Trophoblast cell (in vitro differentiated cells and primary cell): Measurements from ENCODE around the gene PPARGC1A.
A peak's percentile ranks its signal among the peaks of the same experiment; 100 is the strongest.

Experiments
- DNase-seq, 2 donors: peaks; one replicate each; pipeline ENCODE4 v3.0.0-alpha.2; 2016
- H2AFZ ChIP-seq: 2 replicates; pipeline ENCODE4 v1.6.1; 2013; ENCODE audit warnings: low read length, moderate library complexity, mild to moderate bottlenecking; ENCODE audit not compliant: insufficient read depth, poor library complexity
- H2AK5ac ChIP-seq: 2 replicates; pipeline ENCODE4 v1.6.1; 2013; ENCODE audit warnings: mild to moderate bottlenecking, low read length
- H2BK120ac ChIP-seq: 2 replicates; pipeline ENCODE4 v1.6.1; 2013; ENCODE audit warnings: low read length, mild to moderate bottlenecking, moderate library complexity; ENCODE audit not compliant: insufficient read depth, poor library complexity
- H2BK12ac ChIP-seq: 2 replicates; pipeline ENCODE4 v1.6.1; 2013; ENCODE audit warnings: mild to moderate bottlenecking, low read length, moderate library complexity
- H2BK5ac ChIP-seq: 2 replicates; pipeline ENCODE4 v1.6.1; 2013; ENCODE audit warnings: low read length, low read depth, moderate library complexity, mild to moderate bottlenecking; ENCODE audit not compliant: poor library complexity
- H3K14ac ChIP-seq: 2 replicates; pipeline ENCODE4 v1.6.1; 2013; ENCODE audit warnings: mild to moderate bottlenecking, low read length
- H3K18ac ChIP-seq: 2 replicates; pipeline ENCODE4 v1.6.1; 2013; ENCODE audit warnings: mild to moderate bottlenecking, low read length
- H3K23ac ChIP-seq: 2 replicates; pipeline ENCODE4 v1.6.1; 2013; ENCODE audit warnings: low read length
- H3K27ac ChIP-seq: 2 replicates; pipeline ENCODE4 v1.5.1; 2013; ENCODE audit warnings: low read depth, mild to moderate bottlenecking, inconsistent platforms, low read length, moderate library complexity
- H3K27me3 ChIP-seq: 2 replicates; pipeline ENCODE4 v1.6.1; 2013; ENCODE audit warnings: inconsistent platforms, mild to moderate bottlenecking, low read length, moderate library complexity; ENCODE audit not compliant: insufficient read depth
- H3K36me3 ChIP-seq, 2 experiments: 1 replicate in 1 of 2; 2 replicates in 1 of 2; pipeline ENCODE4 v1.6.1; 2013; ENCODE audit warnings: low read length in 2 of 2, mild to moderate bottlenecking in 2 of 2, moderate library complexity in 1 of 2; ENCODE audit not compliant: insufficient read depth in 2 of 2, control insufficient read depth in 1 of 2
- H3K4ac ChIP-seq: 2 replicates; pipeline ENCODE4 v1.6.1; 2013; ENCODE audit warnings: low read depth, mild to moderate bottlenecking, low read length, moderate library complexity
- H3K4me1 ChIP-seq, 2 experiments: 1 replicate in 1 of 2; 2 replicates in 1 of 2; pipeline ENCODE4 v1.6.1; 2013; ENCODE audit warnings: low read length in 2 of 2, mild to moderate bottlenecking in 2 of 2, moderate library complexity in 1 of 2; ENCODE audit not compliant: insufficient read depth in 2 of 2, control insufficient read depth in 1 of 2
- H3K4me2 ChIP-seq: 2 replicates; pipeline ENCODE4 v1.6.1; 2013; ENCODE audit warnings: inconsistent platforms, mild to moderate bottlenecking, low read length, moderate library complexity
- H3K4me3 ChIP-seq: 2 replicates; pipeline ENCODE4 v1.5.1; 2013; ENCODE audit warnings: mild to moderate bottlenecking, low read depth, low read length, inconsistent platforms
- H3K79me1 ChIP-seq: one replicate; pipeline ENCODE4 v1.6.1; 2013; ENCODE audit warnings: low read length
- H3K79me2 ChIP-seq: 2 replicates; pipeline ENCODE4 v1.6.1; 2013; ENCODE audit warnings: low read length, mild to moderate bottlenecking; ENCODE audit not compliant: control insufficient read depth, insufficient read depth, poor library complexity
- H3K9ac ChIP-seq: 2 replicates; pipeline ENCODE4 v1.6.1; 2013; ENCODE audit warnings: mild to moderate bottlenecking, low read length
- H3K9me3 ChIP-seq: 2 replicates; pipeline ENCODE4 v1.6.1; 2013; ENCODE audit warnings: low read depth, mild to moderate bottlenecking, control low read depth, inconsistent platforms, low read length; ENCODE audit not compliant: insufficient read depth
- H4K12ac ChIP-seq: 2 replicates; pipeline ENCODE4 v1.6.1; 2013; ENCODE audit warnings: low read depth, mild to moderate bottlenecking, low read length, moderate library complexity
- H4K8ac ChIP-seq: 2 replicates; pipeline ENCODE4 v1.6.1; 2013; ENCODE audit warnings: low read depth, mild to moderate bottlenecking, low read length, moderate library complexity
- H4K91ac ChIP-seq: one replicate; pipeline ENCODE4 v1.6.1; 2013; ENCODE audit warnings: low read depth, mild to moderate bottlenecking, low read length, moderate library complexity
- WGBS: extraction: QIAGEN DNeasy Blood & Tissue Kit; methylation state at CpG from one replicate; pipeline ENCODE4 v1.1.7; 2013; ENCODE audit warnings: missing lambda C conversion rate; ENCODE audit not compliant: insufficient read length, insufficient coverage; ENCODE audit errors: extremely low coverage; 5-methylcytosine and 5-hydroxymethylcytosine counted together

The PPARGC1A gene

GRCh38 chr4:23877758-23878229 is 12.1 kb downstream of the PPARGC1A start:
- peak overlapping the region; percentile 57 for H4K8ac ChIP-seq
- H3K23ac ChIP-seq = no peak overlapping the region
- H3K9ac ChIP-seq = no peak overlapping the region
- no peaks in the 10 kb centered on the region for H3K79me2 ChIP-seq
- no peak overlapping the region for H2BK5ac ChIP-seq
- H3K18ac ChIP-seq = no peak overlapping the region
- H2BK120ac ChIP-seq = no peak overlapping the region
- no peak for DNase-seq
- no peak overlapping the region for H2AFZ ChIP-seq
- peaks cover 6% of the 10 kb centered on the region for H3K79me1 ChIP-seq
- H3K4ac ChIP-seq = no peak overlapping the region
- no peak overlapping the region for H4K91ac ChIP-seq
- H3K27me3 ChIP-seq = no peaks in the 10 kb centered on the region
- H3K27ac ChIP-seq = peak overlapping the region; percentile 59
- H3K9me3 ChIP-seq = no peaks in the 10 kb centered on the region
- H3K4me3 ChIP-seq = no peak overlapping the region
- H2BK12ac ChIP-seq = no peak overlapping the region
- H3K4me2 ChIP-seq = no peak overlapping the region
- H3K14ac ChIP-seq = no peak overlapping the region
- H2AK5ac ChIP-seq = no peak overlapping the region
- no CpG with 5 or more reads among the region's 2 CpGs for WGBS
- H4K12ac ChIP-seq = no peak overlapping the region
- peaks cover 10 to 13% of the 10 kb centered on the region in 2 experiments for H3K4me1 ChIP-seq
- H3K36me3 ChIP-seq = no peaks in the 10 kb centered on the region

DNA sequence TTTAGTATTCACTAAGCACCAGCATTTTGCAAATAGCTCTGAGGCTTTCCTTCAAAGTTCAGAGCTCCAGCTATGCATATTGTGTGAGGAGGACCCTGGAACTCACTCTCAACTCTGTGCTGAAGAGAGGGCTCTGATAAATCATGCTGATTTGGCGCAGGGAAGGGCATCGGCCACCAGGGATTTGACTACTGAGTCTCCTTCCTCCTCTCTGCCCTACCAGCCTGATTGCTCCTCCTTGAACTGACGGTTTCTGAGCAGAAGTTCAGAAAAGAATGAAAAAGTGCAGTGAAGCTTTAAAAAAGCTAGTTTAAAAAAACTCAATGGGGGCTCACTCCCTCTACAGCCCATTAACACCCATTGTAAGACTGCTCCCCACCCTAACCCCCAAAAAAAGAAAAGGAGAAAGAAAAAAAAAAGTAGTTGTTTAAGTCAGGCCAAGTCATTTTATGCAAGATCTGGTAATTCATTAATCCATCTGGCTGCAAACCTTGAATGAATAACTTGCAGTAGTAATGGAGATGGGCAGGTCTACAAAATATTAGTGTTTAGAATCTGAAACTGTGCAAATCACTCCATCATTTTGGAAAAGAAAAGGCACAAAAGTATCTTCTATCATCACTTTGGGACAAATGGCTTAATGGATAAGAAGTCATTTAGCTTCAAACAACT is 13.3 kb downstream of the PPARGC1A start:
- Histone ChIP-seq H3K4me3 (no peak overlapping the region), H2AFZ (no peak overlapping the region)

DNA sequence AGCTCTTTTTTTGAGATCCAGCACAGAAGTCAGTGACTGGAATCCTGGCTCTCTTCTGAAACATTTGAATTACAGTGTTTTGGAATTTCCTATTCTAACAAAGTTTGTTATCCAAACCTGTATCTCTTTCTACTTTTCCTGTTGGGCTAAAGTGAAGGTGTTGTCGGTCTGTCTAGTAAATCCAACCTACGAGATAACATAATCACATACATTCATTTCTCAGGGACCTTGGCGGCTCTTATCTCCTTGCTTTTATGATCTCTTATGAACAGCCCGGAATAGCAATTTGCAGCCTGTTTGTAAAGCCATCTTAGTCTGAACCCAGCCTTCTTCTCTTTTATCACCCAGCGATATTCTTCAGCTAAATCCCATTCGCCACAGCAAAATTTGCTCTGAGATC is 14.5 kb downstream of the PPARGC1A start:
- no peaks in the 10 kb centered on the region for H3K9me3 ChIP-seq
- no CpG with 5 or more reads among the region's 6 CpGs for WGBS
- no peaks in the 10 kb centered on the region for H3K79me2 ChIP-seq
- H2BK120ac ChIP-seq = no peak overlapping the region
- H3K23ac ChIP-seq = no peak overlapping the region
- H3K27ac ChIP-seq = no peak overlapping the region
- H2BK12ac ChIP-seq = no peak overlapping the region
- no peak overlapping the region for H2AK5ac ChIP-seq
- peaks cover 4 to 6% of the 10 kb centered on the region in 2 experiments for H3K4me1 ChIP-seq
- H2AFZ ChIP-seq = no peak overlapping the region
- H3K4me2 ChIP-seq = no peak overlapping the region
- no peaks in the 10 kb centered on the region for H3K27me3 ChIP-seq
- H4K91ac ChIP-seq = no peak overlapping the region
- no peak overlapping the region for H4K12ac ChIP-seq
- H2BK5ac ChIP-seq = no peak overlapping the region
- H3K4ac ChIP-seq = no peak overlapping the region
- H3K18ac ChIP-seq = no peak overlapping the region
- H3K4me3 ChIP-seq = no peak overlapping the region
- no peaks in the 10 kb centered on the region for H3K36me3 ChIP-seq
- no peak overlapping the region for H3K9ac ChIP-seq
- no peak for DNase-seq
- H4K8ac ChIP-seq = no peak overlapping the region
- H3K14ac ChIP-seq = no peak overlapping the region
- peaks cover 4% of the 10 kb centered on the region for H3K79me1 ChIP-seq

More for the DNA sequence above, 13.3 kb downstream of the PPARGC1A start:
- no peak overlapping the region for H3K4me2 ChIP-seq
- H4K8ac ChIP-seq = peak overlapping the region; percentile 35
- H3K18ac ChIP-seq = peak overlapping the region; percentile 75
- H3K4me1 ChIP-seq = peaks cover 8 to 13% of the 10 kb centered on the region in 2 experiments
- no peak overlapping the region for H3K9ac ChIP-seq
- H3K27me3 ChIP-seq = no peaks in the 10 kb centered on the region
- no peak overlapping the region for H3K23ac ChIP-seq
- no peak overlapping the region for H2AK5ac ChIP-seq
- H3K14ac ChIP-seq = peak overlapping the region; percentile 67
- H3K27ac ChIP-seq = no peak overlapping the region
- no CpG with 5 or more reads among the region's 3 CpGs for WGBS
- peaks cover 6% of the 10 kb centered on the region for H3K79me1 ChIP-seq
- peak overlapping the region; percentile 32 for H2BK12ac ChIP-seq
- H3K79me2 ChIP-seq = no peaks in the 10 kb centered on the region
- no peak overlapping the region for H3K4ac ChIP-seq
- no peak overlapping the region for H2BK5ac ChIP-seq
- H3K9me3 ChIP-seq = no peaks in the 10 kb centered on the region
- H4K91ac ChIP-seq = no peak overlapping the region
- no peak overlapping the region for H2BK120ac ChIP-seq
- no peak for DNase-seq
- no peak overlapping the region for H4K12ac ChIP-seq
- H3K36me3 ChIP-seq = no peaks in the 10 kb centered on the region

GRCh38 chr4:23874536-23874901 is 15.3 kb downstream of the PPARGC1A start:
- WGBS = no CpG with 5 or more reads among the region's 2 CpGs
- no peaks in the 10 kb centered on the region for H3K79me2 ChIP-seq

More at GRCh38 chr4:23874536-23874901, 15.3 kb downstream of the PPARGC1A start:
- H2AK5ac ChIP-seq = no peak overlapping the region
- H3K36me3 ChIP-seq = no peaks in the 10 kb centered on the region
- H3K14ac ChIP-seq = no peak overlapping the region
- H2BK120ac ChIP-seq = no peak overlapping the region
- no peak overlapping the region for H4K91ac ChIP-seq
- peaks cover 3% of the 10 kb centered on the region for H3K79me1 ChIP-seq
- peaks cover 4% of the 10 kb centered on the region in 2 experiments for H3K4me1 ChIP-seq
- H3K27me3 ChIP-seq = no peaks in the 10 kb centered on the region
- H3K4ac ChIP-seq = no peak overlapping the region
- no peak overlapping the region for H3K4me2 ChIP-seq
- H3K9me3 ChIP-seq = no peaks in the 10 kb centered on the region
- no peak overlapping the region for H3K9ac ChIP-seq
- no peak for DNase-seq
- H4K8ac ChIP-seq = no peak overlapping the region
- no peak overlapping the region for H2BK5ac ChIP-seq
- no peak overlapping the region for H3K4me3 ChIP-seq
- H4K12ac ChIP-seq = no peak overlapping the region
- no peak overlapping the region for H3K27ac ChIP-seq
- no peak overlapping the region for H2BK12ac ChIP-seq
- H2AFZ ChIP-seq = no peak overlapping the region
- H3K18ac ChIP-seq = no peak overlapping the region
- no peak overlapping the region for H3K23ac ChIP-seq
